Prostate gland (tissue), 2 donors: ENCODE data around the gene TRPM4.

ENCODE experiments used
- CTCF ChIP-seq, 4 experiments: fragments of 200-600 bp in 2 of 4; fragments of 450-650 bp in 2 of 4; sonication (generic) in 2 of 4; IDR thresholded peaks; 1 replicate in 3 of 4; 2 replicates in 1 of 4; pipeline ENCODE4 v1.5.1; 2016 to 2019; ENCODE audit warnings: antibody characterized with exemption in 4 of 4, mild to moderate bottlenecking in 2 of 4, moderate library complexity in 2 of 4
- POLR2A ChIP-seq: fragments of 450-650 bp; IDR thresholded peaks from one replicate; pipeline ENCODE4 v1.6.1; 2016; ENCODE audit warnings: antibody characterized with exemption, mild to moderate bottlenecking
- POLR2AphosphoS5 ChIP-seq: sonication (generic); formaldehyde crosslinking; IDR thresholded peaks from one replicate; pipeline ENCODE4 v1.6.1; 2017; ENCODE audit warnings: antibody characterized with exemption

DNA sequence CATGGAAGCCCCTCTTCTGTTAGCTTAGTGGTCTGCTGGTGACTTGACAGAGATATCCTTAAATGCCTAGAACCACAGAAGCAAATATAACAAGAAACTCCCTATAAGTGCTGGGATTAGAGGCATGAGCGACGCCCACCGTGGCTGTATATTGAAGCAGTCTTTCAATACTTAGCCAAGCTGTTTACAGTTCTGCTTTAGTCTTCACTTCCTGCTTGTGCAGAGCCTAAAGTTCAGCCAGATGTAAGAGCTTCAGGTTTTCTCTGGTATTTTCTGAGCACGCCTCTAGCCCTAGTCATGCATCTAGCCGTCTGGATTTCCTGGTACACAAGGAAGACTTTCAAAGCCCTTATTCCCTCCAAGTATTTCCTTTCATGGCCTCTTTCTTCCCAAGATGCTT, 28.5 kb downstream of the TRPM4 start:
- TF ChIP-seq CTCF (IDR thresholded peaks at IDR 0.05) = no peak
- TF ChIP-seq POLR2A = no peak
- TF ChIP-seq POLR2AphosphoS5 = no peak
